WTC11 (cell line): ENCODE data around the gene SHKBP1. TPM values are rescaled to one million over a fixed set of nuclear protein-coding genes. Genes with fewer than 3 reads are reported as not detected.

ENCODE experiments used
- ATAC-seq: fragments of 200-7000 bp; cut with Tn5 transposase; 2 replicates; pipeline ENCODE4 v1.10.0; 2021; ENCODE audit warnings: mild to moderate bottlenecking, moderate library complexity
- CTCF ChIA-PET: fragments of 300-600 bp; sonication (Branson Sonifier 250); formaldehyde crosslinking; loops from one replicate; lab custom pipeline; 2021; ENCODE audit warnings: antibody characterized with exemption; lab: Charles Lee
- POLR2A ChIA-PET: fragments of 350-600 bp; sonication (Branson Sonifier 250); formaldehyde crosslinking; loops from one replicate; lab custom pipeline; 2021; ENCODE audit warnings: antibody characterized with exemption; lab: Charles Lee
- DNase-seq: peaks from one replicate; pipeline ENCODE4 v3.0.0; 2021; ENCODE audit warnings: low spot score
- H3K27ac Mint-ChIP-seq: 2 replicates; pipeline ENCODE4 v1.8.0; 2021; ENCODE audit warnings: mixed read lengths
- H3K27me3 Mint-ChIP-seq: 2 replicates; pipeline ENCODE4 v1.8.0; 2021; ENCODE audit warnings: low read depth, mild to moderate bottlenecking, moderate library complexity, mixed read lengths
- H3K36me3 Mint-ChIP-seq: 2 replicates; pipeline ENCODE4 v1.8.0; 2021; ENCODE audit warnings: mixed read lengths
- H3K4me1 Mint-ChIP-seq: 2 replicates; pipeline ENCODE4 v1.8.0; 2022; ENCODE audit warnings: mixed read lengths
- H3K4me3 Mint-ChIP-seq: 2 replicates; pipeline ENCODE4 v1.8.0; 2021; ENCODE audit warnings: mild to moderate bottlenecking, moderate library complexity, mixed read lengths
- H3K9me3 Mint-ChIP-seq: 2 replicates; pipeline ENCODE4 v1.8.0; 2021; ENCODE audit warnings: mixed read lengths
- CREM ChIP-seq: sonication (generic); formaldehyde crosslinking; IDR thresholded peaks from 2 replicates; pipeline ENCODE4 v1.8.1; 2022; ENCODE audit warnings: mild to moderate bottlenecking, missing genetic modification reagents, moderate library complexity
- FOXP4 ChIP-seq: sonication (generic); formaldehyde crosslinking; IDR thresholded peaks from 2 replicates; pipeline ENCODE4 v1.8.0; 2022; ENCODE audit warnings: mild to moderate bottlenecking, missing genetic modification reagents
- GABPB1 ChIP-seq: sonication (generic); formaldehyde crosslinking; IDR thresholded peaks from 2 replicates; pipeline ENCODE4 v1.8.1; 2023; ENCODE audit warnings: mild to moderate bottlenecking, missing genetic modification reagents
- GRHL2 ChIP-seq: fragments of 250-450 bp; sonication (Bioruptor Pico); IDR thresholded peaks from 2 replicates; pipeline ENCODE4 v1.8.0; 2022; ENCODE audit warnings: mild to moderate bottlenecking, moderate library complexity; ENCODE audit not compliant: insufficient replicate concordance, severe bottlenecking
- GTF2I ChIP-seq: fragments of 250-450 bp; sonication (Bioruptor Pico); conservative IDR thresholded peaks from 2 replicates; pipeline ENCODE4 v1.4.0; 2021; ENCODE audit warnings: mild to moderate bottlenecking
- HMGA2 ChIP-seq: fragments of 250-450 bp; sonication (Bioruptor Pico); IDR thresholded peaks from 2 replicates; pipeline ENCODE4 v1.4.0; 2021; ENCODE audit warnings: mild to moderate bottlenecking, moderate library complexity
- MAX ChIP-seq: sonication (generic); formaldehyde crosslinking; IDR thresholded peaks from 2 replicates; pipeline ENCODE4 v1.8.0; 2022; ENCODE audit warnings: mild to moderate bottlenecking, missing genetic modification reagents
- MXD4 ChIP-seq: fragments of 250-450 bp; sonication (Bioruptor Pico); IDR thresholded peaks from 2 replicates; pipeline ENCODE4 v1.8.0; 2021; ENCODE audit warnings: mild to moderate bottlenecking, moderate library complexity, borderline replicate concordance
- NR2C2 ChIP-seq: sonication (generic); formaldehyde crosslinking; IDR thresholded peaks from 2 replicates; pipeline ENCODE4 v1.8.0; 2022; ENCODE audit warnings: mild to moderate bottlenecking, missing genetic modification reagents
- SMAD3 ChIP-seq: sonication (generic); formaldehyde crosslinking; IDR thresholded peaks from 2 replicates; pipeline ENCODE4 v1.8.0; 2022; ENCODE audit warnings: missing genetic modification reagents, mild to moderate bottlenecking, borderline replicate concordance
- SOX15 ChIP-seq: fragments of 250-450 bp; sonication (Bioruptor Pico); IDR thresholded peaks from 2 replicates; pipeline ENCODE4 v1.9.0; 2021; ENCODE audit warnings: mild to moderate bottlenecking
- TEAD4 ChIP-seq: sonication (generic); formaldehyde crosslinking; IDR thresholded peaks from 2 replicates; pipeline ENCODE4 v1.8.0; 2022; ENCODE audit warnings: mild to moderate bottlenecking, missing genetic modification reagents
- TP53 ChIP-seq: sonication (generic); formaldehyde crosslinking; IDR thresholded peaks from 2 replicates; pipeline ENCODE4 v1.8.1; 2023; ENCODE audit warnings: mild to moderate bottlenecking, missing genetic modification reagents
- ZBTB43 ChIP-seq: sonication (generic); formaldehyde crosslinking; IDR thresholded peaks from 2 replicates; pipeline ENCODE4 v1.8.1; 2023; ENCODE audit warnings: mild to moderate bottlenecking, missing genetic modification reagents
- ZNF138 ChIP-seq: sonication (generic); formaldehyde crosslinking; conservative IDR thresholded peaks from 2 replicates; pipeline ENCODE4 v1.8.1; 2022; ENCODE audit warnings: mild to moderate bottlenecking, moderate library complexity, missing genetic modification reagents
- ZNF317 ChIP-seq: sonication (generic); formaldehyde crosslinking; IDR thresholded peaks from 2 replicates; pipeline ENCODE4 v1.8.1; 2023; ENCODE audit warnings: low read depth, mild to moderate bottlenecking, moderate library complexity, missing genetic modification reagents, borderline replicate concordance
- ZSCAN18 ChIP-seq: fragments of 250-450 bp; sonication (Bioruptor Pico); IDR thresholded peaks from 2 replicates; pipeline ENCODE4 v2.1.2; 2022; ENCODE audit warnings: mild to moderate bottlenecking, moderate library complexity
- total RNA-seq: library from RNA; stranded (reverse); gene quantifications from 3 replicates; pipeline ENCODE4 v1.2.3, GENCODE V29; 2021
- TF ChIP-seq, protein P1 (sequence below): sonication (generic); formaldehyde crosslinking; IDR thresholded peaks from 2 replicates; pipeline ENCODE4 v1.8.1; 2022; ENCODE audit warnings: low read depth, missing genetic modification reagents, borderline replicate concordance
- TF ChIP-seq, protein P2 (sequence below): sonication (generic); formaldehyde crosslinking; IDR thresholded peaks from 2 replicates; pipeline ENCODE4 v1.8.1; 2023; ENCODE audit warnings: mild to moderate bottlenecking, missing genetic modification reagents, moderate library complexity

The SHKBP1 gene
- total RNA-seq, 1 experiment from 2014 or later = 71.7 TPM

DNA sequence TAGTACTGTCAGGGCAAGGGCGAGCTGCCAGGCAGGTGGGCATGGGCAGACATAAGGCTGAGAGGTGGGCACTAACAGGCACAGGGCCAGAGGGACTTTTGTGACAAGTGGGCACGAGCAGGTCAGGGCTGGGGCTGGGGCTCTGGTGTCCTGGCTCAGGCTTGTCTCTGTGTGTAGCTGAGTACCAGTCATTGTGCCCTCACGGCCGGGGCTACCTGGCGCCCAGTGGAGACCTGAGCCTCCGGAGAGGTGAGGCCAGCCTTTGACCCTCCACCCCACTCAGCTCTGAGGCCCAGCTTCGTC lies 46.1 kb downstream of the SHKBP1 start:
- TF ChIP-seq FOXP4 (CRISPR knock-in tag) (no peak), HMGA2 (CRISPR knock-in tag) (no peak), MXD4 (no peak), GABPB1 (no peak), ZNF317 (CRISPR knock-in tag) (no peak), SOX15 (no peak), CREM (CRISPR knock-in tag) (no peak), ZNF138 (CRISPR knock-in tag) (no peak), TP53 (CRISPR knock-in tag) (no peak), TEAD4 (CRISPR knock-in tag) (no peak), ZSCAN18 (no peak), GRHL2 (CRISPR knock-in tag) (no peak), GTF2I (no peak), MAX (no peak), SMAD3 (CRISPR knock-in tag) (no peak), NR2C2 (CRISPR knock-in tag) (no peak), ZBTB43 (CRISPR knock-in tag) (no peak)
- TF ChIP-seq, protein P1, sequence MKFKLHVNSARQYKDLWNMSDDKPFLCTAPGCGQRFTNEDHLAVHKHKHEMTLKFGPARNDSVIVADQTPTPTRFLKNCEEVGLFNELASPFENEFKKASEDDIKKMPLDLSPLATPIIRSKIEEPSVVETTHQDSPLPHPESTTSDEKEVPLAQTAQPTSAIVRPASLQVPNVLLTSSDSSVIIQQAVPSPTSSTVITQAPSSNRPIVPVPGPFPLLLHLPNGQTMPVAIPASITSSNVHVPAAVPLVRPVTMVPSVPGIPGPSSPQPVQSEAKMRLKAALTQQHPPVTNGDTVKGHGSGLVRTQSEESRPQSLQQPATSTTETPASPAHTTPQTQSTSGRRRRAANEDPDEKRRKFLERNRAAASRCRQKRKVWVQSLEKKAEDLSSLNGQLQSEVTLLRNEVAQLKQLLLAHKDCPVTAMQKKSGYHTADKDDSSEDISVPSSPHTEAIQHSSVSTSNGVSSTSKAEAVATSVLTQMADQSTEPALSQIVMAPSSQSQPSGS (CRISPR knock-in tag) = no peak
- TF ChIP-seq, protein P2, sequence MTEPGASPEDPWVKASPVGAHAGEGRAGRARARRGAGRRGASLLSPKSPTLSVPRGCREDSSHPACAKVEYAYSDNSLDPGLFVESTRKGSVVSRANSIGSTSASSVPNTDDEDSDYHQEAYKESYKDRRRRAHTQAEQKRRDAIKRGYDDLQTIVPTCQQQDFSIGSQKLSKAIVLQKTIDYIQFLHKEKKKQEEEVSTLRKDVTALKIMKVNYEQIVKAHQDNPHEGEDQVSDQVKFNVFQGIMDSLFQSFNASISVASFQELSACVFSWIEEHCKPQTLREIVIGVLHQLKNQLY = no peak
- TF ChIP-seq, all 79 proteins: peak for 0
- peaks cover 42% of the 10 kb centered on the region for H3K36me3 Mint-ChIP-seq
- DNase-seq = no peak
- no peaks in the 10 kb centered on the region; the same call in 1 of the 2 replicates for H3K27me3 Mint-ChIP-seq
- peaks cover 19% of the 10 kb centered on the region for H3K4me1 Mint-ChIP-seq
- ATAC-seq = no peak
- POLR2A ChIA-PET = no interaction called here
- H3K27ac Mint-ChIP-seq = no peak overlapping the region
- no peaks in the 10 kb centered on the region for H3K9me3 Mint-ChIP-seq
- CTCF ChIA-PET = interaction anchor here (0.9 to 3.9 kb wide), 12 partner anchors 8 to 184 kb away, joined by 3 to 50 read pairs (median 6); partner anchors contain the start of gene LTBP4
- peak overlapping the region; percentile 24; the same call in 1 of the 2 replicates for H3K4me3 Mint-ChIP-seq
